ENCODE measurements around the gene DNLZ. TPM values are rescaled to one million over a fixed set of nuclear protein-coding genes. Genes with fewer than 3 reads are reported as not detected.

DNLZ gene
- polyA plus RNA-seq, 1 donor from 2014 or later, result 23.6 TPM

DNA sequence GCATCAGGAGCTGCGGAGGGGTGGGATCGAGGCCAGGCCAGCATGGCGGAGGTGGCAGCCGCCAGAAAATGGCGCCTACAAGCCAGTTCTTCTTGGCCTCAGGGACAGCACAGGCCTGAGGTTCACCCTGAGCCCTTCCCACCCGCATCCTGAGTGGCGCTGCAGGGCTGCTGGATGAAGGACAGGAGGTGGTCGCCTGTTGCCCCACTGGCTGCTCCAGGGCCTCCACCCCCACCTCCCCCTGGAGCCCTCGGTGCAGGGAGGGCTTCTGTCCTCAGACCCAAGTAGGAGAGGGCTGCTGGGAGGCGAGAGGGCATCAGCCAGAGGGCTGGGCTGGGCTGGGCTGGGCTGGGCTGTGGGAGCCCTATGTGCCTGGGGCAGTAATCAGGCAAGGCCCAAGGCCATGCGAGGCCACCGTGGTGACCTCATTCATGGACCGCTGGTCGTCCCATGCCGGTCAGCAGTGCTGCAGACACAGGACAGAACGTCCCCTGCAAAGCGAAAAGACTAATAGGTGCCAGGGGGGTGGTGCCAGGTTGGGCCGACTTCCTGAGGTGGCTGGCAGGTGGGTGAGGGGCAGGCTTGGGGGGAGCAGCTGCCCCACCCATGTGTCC lies 22.4 kb downstream of the DNLZ start:
- Histone ChIP-seq H3K9me2 (ENCODE audit: insufficient read depth, low read length) (no peaks in the 10 kb centered on the region), H4K20me1 (ENCODE audit: insufficient read depth) (no peaks in the 10 kb centered on the region), H3F3A (ENCODE audit: insufficient read depth, low read length, poor library complexity, severe bottlenecking) (no peaks in the 10 kb centered on the region), H2AFZ (ENCODE audit: low read depth, low read length) (no peak overlapping the region), H3K27me3 (ENCODE audit: insufficient read depth, low read depth, low read length) (no peaks in the 10 kb centered on the region), H3K27ac (ENCODE audit: low read length) (no peak overlapping the region), H3K9me3 (ENCODE audit: low read length) (no peaks in the 10 kb centered on the region), H3K4me2 (ENCODE audit: low read length) (no peak overlapping the region), H3K4me3 (ENCODE audit: low read length) (no peak overlapping the region), H3K79me2 (replicated peaks; ENCODE audit: insufficient read depth, low read length) (no peaks in the 10 kb centered on the region), H3K9ac (ENCODE audit: low read length) (no peak overlapping the region), H3K36me3 (ENCODE audit: insufficient read depth, low read length) (no peaks in the 10 kb centered on the region)
- TF ChIP-seq EP300 (conservative IDR thresholded peaks at IDR 0.05; ENCODE audit: poor library complexity, severe bottlenecking), result no peak
- TF ChIP-seq SMC3 (conservative IDR thresholded peaks at IDR 0.05; ENCODE audit: poor library complexity), result no peak
- TF ChIP-seq POLR2AphosphoS5 (IDR thresholded peaks at IDR 0.05), result no peak
- no peak for TF ChIP-seq TAF1 (IDR thresholded peaks at IDR 0.05; ENCODE audit: low read depth)
- TF ChIP-seq EZH2 (IDR thresholded peaks at IDR 0.05; ENCODE audit: borderline replicate concordance, insufficient read depth, low read length, poor library complexity, severe bottlenecking), result no peak
- no peak for TF ChIP-seq RAD21 (conservative IDR thresholded peaks at IDR 0.05)
- no peak for TF ChIP-seq MXI1 (conservative IDR thresholded peaks at IDR 0.05; ENCODE audit: poor library complexity, severe bottlenecking)
- no peak for TF ChIP-seq REST (IDR thresholded peaks at IDR 0.05; ENCODE audit: borderline replicate concordance)
- TF ChIP-seq, protein P1, sequence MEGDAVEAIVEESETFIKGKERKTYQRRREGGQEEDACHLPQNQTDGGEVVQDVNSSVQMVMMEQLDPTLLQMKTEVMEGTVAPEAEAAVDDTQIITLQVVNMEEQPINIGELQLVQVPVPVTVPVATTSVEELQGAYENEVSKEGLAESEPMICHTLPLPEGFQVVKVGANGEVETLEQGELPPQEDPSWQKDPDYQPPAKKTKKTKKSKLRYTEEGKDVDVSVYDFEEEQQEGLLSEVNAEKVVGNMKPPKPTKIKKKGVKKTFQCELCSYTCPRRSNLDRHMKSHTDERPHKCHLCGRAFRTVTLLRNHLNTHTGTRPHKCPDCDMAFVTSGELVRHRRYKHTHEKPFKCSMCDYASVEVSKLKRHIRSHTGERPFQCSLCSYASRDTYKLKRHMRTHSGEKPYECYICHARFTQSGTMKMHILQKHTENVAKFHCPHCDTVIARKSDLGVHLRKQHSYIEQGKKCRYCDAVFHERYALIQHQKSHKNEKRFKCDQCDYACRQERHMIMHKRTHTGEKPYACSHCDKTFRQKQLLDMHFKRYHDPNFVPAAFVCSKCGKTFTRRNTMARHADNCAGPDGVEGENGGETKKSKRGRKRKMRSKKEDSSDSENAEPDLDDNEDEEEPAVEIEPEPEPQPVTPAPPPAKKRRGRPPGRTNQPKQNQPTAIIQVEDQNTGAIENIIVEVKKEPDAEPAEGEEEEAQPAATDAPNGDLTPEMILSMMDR (IDR thresholded peaks at IDR 0.05; ENCODE audit: poor library complexity, severe bottlenecking), result no peak

GRCh38 chr9:136340356-136341041 lies 23.0 kb downstream of the DNLZ start:
- H3F3A ChIP-seq (ENCODE audit: insufficient read depth, low read length, poor library complexity, severe bottlenecking), result no peaks in the 10 kb centered on the region
- H3K36me3 ChIP-seq (ENCODE audit: insufficient read depth, low read length), result no peaks in the 10 kb centered on the region
- H3K9ac ChIP-seq (ENCODE audit: low read length), result no peak overlapping the region
- H2AFZ ChIP-seq (ENCODE audit: low read depth, low read length), result no peak overlapping the region
- TF ChIP-seq SMC3 (conservative IDR thresholded peaks at IDR 0.05; ENCODE audit: poor library complexity), result no peak
- TF ChIP-seq TAF1 (IDR thresholded peaks at IDR 0.05; ENCODE audit: low read depth), result no peak
- TF ChIP-seq EP300 (conservative IDR thresholded peaks at IDR 0.05; ENCODE audit: poor library complexity, severe bottlenecking), result no peak
- no peak for TF ChIP-seq POLR2AphosphoS5 (IDR thresholded peaks at IDR 0.05)
- no peak for TF ChIP-seq EZH2 (IDR thresholded peaks at IDR 0.05; ENCODE audit: borderline replicate concordance, insufficient read depth, low read length, poor library complexity, severe bottlenecking)
- TF ChIP-seq RAD21 (conservative IDR thresholded peaks at IDR 0.05), result no peak
- no peak for TF ChIP-seq REST (IDR thresholded peaks at IDR 0.05; ENCODE audit: borderline replicate concordance)
- TF ChIP-seq MXI1 (conservative IDR thresholded peaks at IDR 0.05; ENCODE audit: poor library complexity, severe bottlenecking), result no peak
- TF ChIP-seq, protein P1 (IDR thresholded peaks at IDR 0.05; ENCODE audit: poor library complexity, severe bottlenecking), result no peak
- H3K79me2 ChIP-seq (replicated peaks; ENCODE audit: insufficient read depth, low read length), result no peaks in the 10 kb centered on the region
- H4K20me1 ChIP-seq (ENCODE audit: insufficient read depth), result no peaks in the 10 kb centered on the region
- no peaks in the 10 kb centered on the region for H3K9me2 ChIP-seq (ENCODE audit: insufficient read depth, low read length)
- H3K9me3 ChIP-seq (ENCODE audit: low read length), result no peaks in the 10 kb centered on the region
- no peak overlapping the region for H3K27ac ChIP-seq (ENCODE audit: low read length)
- no peaks in the 10 kb centered on the region for H3K27me3 ChIP-seq (ENCODE audit: insufficient read depth, low read depth, low read length)
- no peak overlapping the region for H3K4me2 ChIP-seq (ENCODE audit: low read length)
- no peak overlapping the region for H3K4me3 ChIP-seq (ENCODE audit: low read length)

All from neural cell (in vitro differentiated cells).